ENCODE data around the gene PMM2.

- TF ChIP-seq CTCF (IDR thresholded peaks at IDR 0.05; ENCODE audit: low read length): no peak
- no peak for TF ChIP-seq EZH2 (IDR thresholded peaks at IDR 0.05; ENCODE audit: borderline replicate concordance, low read length)
Measured at GRCh38 chr16:8806272-8806983, 8.8 kb downstream of the PMM2 start.

All from OCI-LY1 (cell line).